Stimulated activated CD8-positive, alpha-beta memory T cell treated with anti-CD3 and anti-CD28 coated beads, Interleukin-12 subunit alpha, Interleukin-12 subunit beta, amount 100 ng/mL, for 1 hour (primary cell): ENCODE results near the gene BCO2.
"Not testable (repeated sequence)": the region's sequence is repeated elsewhere in the genome, so short reads cannot be mapped to it uniquely, and the experiment has no call there.

Source experiments
- DNase-seq: peaks from one replicate; pipeline ENCODE4 v3.0.0-alpha.2; 2020; ENCODE audit warnings: low read depth

The BCO2 gene

GRCh38 chr11:112174789-112175598, at the start of gene BCO2:
Gene BCO2 (plus strand): TSS chr11:112175512. CDS start chr11:112175602, 90 bp downstream.
- peak; percentile 6 for DNase-seq

- DNase-seq, result no peak
These were observed 48.3 kb upstream of the BCO2 start for GRCh38 chr11:112127056-112127455.

- DNase-seq, result no peak
These were observed 46.7 kb upstream of the BCO2 start for GRCh38 chr11:112128483-112129121.

- no peak for DNase-seq
These were observed 45.7 kb upstream of the BCO2 start for GRCh38 chr11:112129656-112130055.

- DNase-seq, result no peak
These were observed 42.6 kb upstream of the BCO2 start for GRCh38 chr11:112132737-112133136.

- DNase-seq, result no peak
These were observed 40.8 kb upstream of the BCO2 start for GRCh38 chr11:112134473-112134872.

- DNase-seq, result no peak
These were observed 31.7 kb upstream of the BCO2 start for GRCh38 chr11:112143597-112143996.

GRCh38 chr11:112150517-112150916, 24.8 kb upstream of the BCO2 start:
- no peak for DNase-seq

GRCh38 chr11:112156153-112156955, 19.0 kb upstream of the BCO2 start:
- DNase-seq, result no peak

- no peak for DNase-seq
These were observed 18.2 kb upstream of the BCO2 start for GRCh38 chr11:112156956-112157766.

- DNase-seq, result no peak
These were observed 15.9 kb upstream of the BCO2 start for GRCh38 chr11:112159098-112160065.

- DNase-seq, result no peak
These were observed 15.0 kb upstream of the BCO2 start for GRCh38 chr11:112160091-112160848.

- DNase-seq, result no peak
These were observed 14.3 kb upstream of the BCO2 start for GRCh38 chr11:112161012-112161411.

GRCh38 chr11:112162200-112162599, 13.1 kb upstream of the BCO2 start:
- not testable (repeated sequence) for DNase-seq

GRCh38 chr11:112162761-112163546, 12.4 kb upstream of the BCO2 start:
- DNase-seq, result no peak

GRCh38 chr11:112163875-112164685, 11.2 kb upstream of the BCO2 start, which contains the start of gene IL18:
Gene IL18 (minus strand): TSS chr11:112164094. CDS start chr11:112155053, 9,041 bp downstream.
- DNase-seq, result no peak

- DNase-seq, result no peak
These were observed 10.3 kb upstream of the BCO2 start for GRCh38 chr11:112165049-112165448.

GRCh38 chr11:112166562-112166961, 8.8 kb upstream of the BCO2 start:
- no peak for DNase-seq
